Small intestine (tissue), 7 donors: ENCODE results near the gene PROM2. TPM values are rescaled to one million over a fixed set of nuclear protein-coding genes. Genes with fewer than 3 reads are reported as not detected.

Source experiments
- DNase-seq, 2 donors: peaks; one replicate each; pipeline versions ENCODE4 v3.0.0 to v3.0.0-alpha.2; 2013
- FAIRE-seq: peaks from 2 replicates; lab custom pipeline; 2012; peaks lifted over from hg19 to GRCh38; lab: Jason Lieb, UNC
- H3K27ac ChIP-seq, 3 donors: one replicate each; pipeline ENCODE4 v1.5.1; 2013; ENCODE audit warnings: low read length in 2 of 3, mild to moderate bottlenecking in 2 of 3, control low read depth in 1 of 3, inconsistent platforms in 1 of 3, low read depth in 1 of 3, moderate library complexity in 1 of 3
- H3K27me3 ChIP-seq, 3 donors: one replicate each; pipeline ENCODE4 v1.6.1; 2013; ENCODE audit warnings: low read length in 3 of 3, inconsistent platforms in 1 of 3; ENCODE audit not compliant: control insufficient read depth in 3 of 3, insufficient read depth in 3 of 3
- H3K36me3 ChIP-seq, 3 donors: one replicate each; pipeline ENCODE4 v1.6.1; 2013; ENCODE audit warnings: low read length in 3 of 3, inconsistent platforms in 1 of 3, low read depth in 1 of 3, mild to moderate bottlenecking in 1 of 3, moderate library complexity in 1 of 3; ENCODE audit not compliant: control insufficient read depth in 3 of 3, insufficient read depth in 2 of 3
- H3K4me1 ChIP-seq, 3 donors: one replicate each; pipeline ENCODE4 v1.6.1; 2013; ENCODE audit warnings: low read length in 2 of 3, inconsistent platforms in 1 of 3, low read depth in 1 of 3, mild to moderate bottlenecking in 1 of 3, moderate library complexity in 1 of 3; ENCODE audit not compliant: control insufficient read depth in 3 of 3, insufficient read depth in 2 of 3
- H3K4me3 ChIP-seq, 3 donors: one replicate each; pipeline ENCODE4 v1.5.1; 2013; ENCODE audit warnings: low read length in 3 of 3, control low read depth in 1 of 3, inconsistent platforms in 1 of 3, low read depth in 1 of 3, mild to moderate bottlenecking in 1 of 3, moderate library complexity in 1 of 3
- H3K9me3 ChIP-seq, 2 donors: one replicate each; pipeline ENCODE4 v1.6.1; 2013; ENCODE audit warnings: low read depth in 1 of 2, low read length in 1 of 2; ENCODE audit not compliant: control insufficient read depth in 2 of 2, insufficient read depth in 1 of 2
- WGBS, 3 donors: extraction: QIAGEN DNeasy Blood & Tissue Kit; methylation state at CpG; one replicate each; pipeline ENCODE4 v1.1.7; 2013; 5-methylcytosine and 5-hydroxymethylcytosine counted together
- polyA plus RNA-seq, 4 donors: library from polyadenylated mRNA; stranded (reverse) in 3 of 4; unstranded in 1 of 4; fragments of 200-250 nt in 3 of 4; fragments of 120-200 nt in 1 of 4; gene quantifications; one replicate each; pipeline versions ENCODE4 v1.2.1 to v1.2.3, GENCODE V29; 2013
- donor health status: healthy with polysubstance abuse.
- donor health status: control.
- donor health status: control.
- donor health status: Bipolar disorder and iron deficiency.
- donor health status: healthy.

Gene PROM2
- polyA plus RNA-seq, 4 donors, result 1.1 to 17.9 (median 1.8) TPM

GRCh38 chr2:95295376-95295775 is 21.1 kb downstream of the PROM2 start:
- Histone ChIP-seq H3K27ac (no peak overlapping the region), H3K9me3 (peaks cover 0 to 12% of the 10 kb centered on the region in 2 donors), H3K27me3 (no peaks in the 10 kb centered on the region), H3K4me3 (no peak overlapping the region), H3K4me1 (no peaks in the 10 kb centered on the region), H3K36me3 (no peaks in the 10 kb centered on the region)
- FAIRE-seq, result no peak
- DNase-seq, result no peak
- WGBS, 3 donors, result 75 to 90% (median 82%) methylated on average over 6 of the region's 6 CpGs

- no peaks in the 10 kb centered on the region for H3K36me3 ChIP-seq
- H3K4me3 ChIP-seq, result no peak overlapping the region
- H3K27ac ChIP-seq, result no peak overlapping the region
- H3K9me3 ChIP-seq, result peaks cover 0 to 9% of the 10 kb centered on the region in 2 donors
- H3K27me3 ChIP-seq, result no peaks in the 10 kb centered on the region
- DNase-seq, result no peak
- 34 to 68% (median 40%) methylated on average over 5 of the region's 5 CpGs for WGBS, 3 donors
- H3K4me1 ChIP-seq, result no peaks in the 10 kb centered on the region
- FAIRE-seq, result no peak
Measured at GRCh38 chr2:95296011-95296410, 21.8 kb downstream of the PROM2 start.

- Histone ChIP-seq H3K27ac (no peak within 1 kb of the TSS), H3K9me3 (peaks cover 0 to 5% of the 10 kb centered on the region in 2 donors), H3K4me3 (peak within 1 kb of the TSS in 1 of 3 donors; percentile 27), H3K36me3 (no peaks in the 10 kb centered on the region), H3K4me1 (no peaks in the 10 kb centered on the region), H3K27me3 (no peaks in the 10 kb centered on the region)
- DNase-seq (peak; percentile 21 to 49), FAIRE-seq (no peak)
- WGBS, 3 donors, result 1 to 7% (median 4%) methylated on average over 4 to 13 of the region's 13 CpGs
Measured at GRCh38 chr2:95296880-95297487, 22.7 kb downstream of the PROM2 start, which contains the start of gene KCNIP3. KCNIP3 (plus strand) TSS chr2:95297347; CDS start chr2:95297439, 92 bp downstream.

- DNase-seq (no peak), FAIRE-seq (no peak)
- H3K4me1 ChIP-seq, result no peaks in the 10 kb centered on the region
- no peaks in the 10 kb centered on the region for H3K36me3 ChIP-seq
- H3K4me3 ChIP-seq, result peak overlapping the region in 1 of 3 donors; percentile 27
- peaks cover 0 to 5% of the 10 kb centered on the region in 2 donors for H3K9me3 ChIP-seq
- H3K27me3 ChIP-seq, result no peaks in the 10 kb centered on the region
- WGBS, 3 donors, result 34 to 47% (median 41%) methylated on average over 11 of the region's 11 CpGs
- H3K27ac ChIP-seq, result no peak overlapping the region
Measured at GRCh38 chr2:95297639-95298395, 23.6 kb downstream of the PROM2 start.

GRCh38 chr2:95298486-95299111 is 24.4 kb downstream of the PROM2 start:
- H3K27me3 ChIP-seq, result no peaks in the 10 kb centered on the region
- no peak for FAIRE-seq
- WGBS, 3 donors, result 59 to 81% (median 67%) methylated on average over 9 of the region's 9 CpGs

GRCh38 chr2:95299961-95300360 is 25.7 kb downstream of the PROM2 start:
- 42 to 75% (median 53%) methylated on average over 9 of the region's 9 CpGs for WGBS, 3 donors
- Histone ChIP-seq H3K9me3 (no peaks in the 10 kb centered on the region), H3K36me3 (no peaks in the 10 kb centered on the region), H3K4me3 (no peak overlapping the region), H3K27ac (no peak overlapping the region), H3K27me3 (no peaks in the 10 kb centered on the region), H3K4me1 (no peaks in the 10 kb centered on the region)
- no peak for DNase-seq
- no peak for FAIRE-seq

More at GRCh38 chr2:95298486-95299111, 24.4 kb downstream of the PROM2 start:
- H3K36me3 ChIP-seq, result no peaks in the 10 kb centered on the region
- H3K4me1 ChIP-seq, result no peaks in the 10 kb centered on the region
- H3K9me3 ChIP-seq, result peaks cover 0 to 3% of the 10 kb centered on the region in 2 donors
- H3K27ac ChIP-seq, result no peak overlapping the region
- DNase-seq, result no peak
- no peak overlapping the region for H3K4me3 ChIP-seq

GRCh38 chr2:95300450-95300849 is 26.2 kb downstream of the PROM2 start:
- no peaks in the 10 kb centered on the region for H3K36me3 ChIP-seq
- H3K9me3 ChIP-seq, result no peaks in the 10 kb centered on the region
- DNase-seq, result peak; percentile 70 to 74
- FAIRE-seq, result no peak
- WGBS, 3 donors, result 2 to 26% (median 5%) methylated on average over 10 to 11 of the region's 11 CpGs
- H3K4me1 ChIP-seq, result no peaks in the 10 kb centered on the region
- H3K27ac ChIP-seq, result no peak overlapping the region
- no peaks in the 10 kb centered on the region for H3K27me3 ChIP-seq
- H3K4me3 ChIP-seq, result no peak overlapping the region

GRCh38 chr2:95301186-95301585 is 26.9 kb downstream of the PROM2 start:
- H3K27ac ChIP-seq, result no peak overlapping the region
- H3K27me3 ChIP-seq, result no peaks in the 10 kb centered on the region
- no peak overlapping the region for H3K4me3 ChIP-seq
- DNase-seq (no peak), FAIRE-seq (no peak)
- H3K36me3 ChIP-seq, result no peaks in the 10 kb centered on the region
- H3K9me3 ChIP-seq, result no peaks in the 10 kb centered on the region
- WGBS, 3 donors, result 52 to 79% (median 66%) methylated on average over 4 of the region's 4 CpGs
- H3K4me1 ChIP-seq, result no peaks in the 10 kb centered on the region
